ENCODE data around the gene FOXD2.

Gene FOXD2

GRCh38 chr1:47465605-47466004 lies 27.8 kb downstream of the FOXD2 start:
- no peak for DNase-seq (ENCODE audit: low spot score)

- DNase-seq (ENCODE audit: low spot score): no peak
Measured at GRCh38 chr1:47468709-47469389, 31.0 kb downstream of the FOXD2 start.

DNA sequence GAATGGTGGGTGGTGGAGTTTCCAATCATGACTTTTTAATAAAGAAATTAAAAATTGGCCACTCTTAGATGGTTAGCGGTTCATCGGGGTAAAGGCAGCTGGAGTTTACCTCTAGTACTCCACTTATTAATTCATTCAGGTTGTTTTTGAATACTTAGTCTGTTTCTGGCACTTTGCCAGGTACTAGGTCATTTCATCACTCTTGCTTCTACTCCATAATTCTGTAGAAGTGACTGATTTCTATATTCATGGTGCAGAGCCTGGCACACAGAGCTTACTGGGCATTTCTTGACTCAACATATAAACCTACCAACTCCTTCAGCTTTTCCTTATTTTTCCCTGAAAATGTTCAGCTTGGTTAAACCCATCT lies 31.5 kb downstream of the FOXD2 start:
- DNase-seq (ENCODE audit: low spot score): no peak

- no peak for DNase-seq (ENCODE audit: low spot score)
Measured at GRCh38 chr1:47469910-47470309, 32.1 kb downstream of the FOXD2 start.

DNA sequence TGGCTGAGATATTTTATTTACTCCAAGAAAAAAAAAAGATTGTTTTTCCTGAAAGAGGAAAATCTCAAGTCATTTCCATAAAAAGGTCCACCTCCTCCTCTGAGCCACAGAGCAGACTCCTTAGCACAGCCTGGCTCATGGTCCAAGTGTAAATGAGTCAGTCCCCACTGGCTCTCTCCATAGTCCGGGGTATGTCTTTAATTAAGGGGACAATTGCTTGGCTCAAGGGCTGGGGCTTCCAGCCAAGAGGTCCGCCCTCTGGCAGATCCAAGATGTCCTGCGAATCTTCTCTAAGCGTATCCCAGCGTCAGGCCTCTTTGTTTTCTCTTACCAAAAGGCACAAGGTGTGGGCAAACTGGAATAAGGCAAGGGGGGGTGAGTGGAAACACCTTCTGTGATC lies 33.3 kb downstream of the FOXD2 start:
- no peak for DNase-seq (ENCODE audit: low spot score)

GRCh38 chr1:47474278-47475193 lies 36.7 kb downstream of the FOXD2 start:
- DNase-seq (ENCODE audit: low spot score): no peak

DNA sequence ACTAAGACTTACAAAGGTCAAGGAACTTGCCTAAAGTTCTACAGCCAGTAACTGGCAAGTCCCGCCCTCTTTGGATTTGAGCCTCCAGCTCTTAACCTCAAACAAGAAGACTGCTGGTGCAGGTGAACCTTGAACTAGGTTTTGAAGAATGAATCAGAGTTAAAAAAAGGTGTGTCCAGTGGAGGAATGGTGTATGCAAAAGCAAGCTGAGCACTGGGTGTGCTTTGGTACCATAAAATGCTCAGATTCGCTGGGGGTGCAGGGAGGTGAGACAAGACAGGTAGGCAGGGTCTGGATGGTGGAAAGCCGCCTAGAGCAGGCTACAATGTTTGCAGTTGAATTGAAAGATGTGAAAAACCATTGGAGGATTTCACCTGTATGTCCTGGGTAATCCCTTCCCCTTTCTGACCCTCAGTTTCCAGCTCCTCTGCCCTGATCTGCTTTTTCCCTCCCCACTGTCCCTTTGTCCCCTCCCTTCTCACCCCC lies 39.8 kb downstream of the FOXD2 start:
- no peak for DNase-seq (ENCODE audit: low spot score)

DNA sequence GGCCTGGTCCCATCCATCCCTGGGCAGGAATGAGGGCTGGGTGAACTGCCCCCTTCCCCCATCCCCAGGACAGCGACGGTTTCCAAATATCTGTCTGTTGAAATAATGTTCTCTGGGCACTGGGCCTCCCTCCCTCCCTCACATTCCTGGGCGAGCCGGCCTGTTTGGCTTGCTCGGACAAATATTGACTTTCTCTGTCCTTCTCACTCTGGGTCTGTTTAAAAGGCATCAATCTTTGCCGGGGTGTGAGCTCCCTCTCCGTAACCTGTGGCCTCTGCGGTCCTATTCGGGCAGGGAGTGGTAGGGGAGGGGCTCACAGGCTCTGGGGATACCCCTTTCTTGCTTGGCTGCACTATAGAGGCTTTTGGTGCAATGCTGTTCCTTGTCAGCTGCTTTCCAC lies 40.2 kb downstream of the FOXD2 start:
- DNase-seq (ENCODE audit: low spot score): no peak

DNA sequence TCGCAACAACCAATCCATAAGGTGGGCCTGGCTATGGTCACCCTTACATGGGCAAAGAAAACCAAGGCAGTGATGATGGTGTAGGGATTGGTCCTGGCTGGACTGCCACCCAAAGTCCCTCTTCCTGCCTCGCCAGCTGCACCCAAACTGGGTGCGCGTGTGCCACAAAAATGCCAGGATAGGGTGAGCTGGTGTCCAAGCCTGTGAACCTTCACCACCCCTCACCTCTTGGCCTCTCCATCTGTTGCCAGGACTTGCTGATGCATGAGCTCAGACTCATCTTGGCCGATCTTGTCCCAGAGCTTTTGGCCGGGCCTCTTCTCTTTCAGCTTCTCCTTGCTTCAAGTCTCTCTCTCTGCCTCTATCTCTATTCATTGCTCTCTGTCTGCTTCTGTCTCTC lies 41.8 kb downstream of the FOXD2 start:
- DNase-seq (ENCODE audit: low spot score): no peak

DNA sequence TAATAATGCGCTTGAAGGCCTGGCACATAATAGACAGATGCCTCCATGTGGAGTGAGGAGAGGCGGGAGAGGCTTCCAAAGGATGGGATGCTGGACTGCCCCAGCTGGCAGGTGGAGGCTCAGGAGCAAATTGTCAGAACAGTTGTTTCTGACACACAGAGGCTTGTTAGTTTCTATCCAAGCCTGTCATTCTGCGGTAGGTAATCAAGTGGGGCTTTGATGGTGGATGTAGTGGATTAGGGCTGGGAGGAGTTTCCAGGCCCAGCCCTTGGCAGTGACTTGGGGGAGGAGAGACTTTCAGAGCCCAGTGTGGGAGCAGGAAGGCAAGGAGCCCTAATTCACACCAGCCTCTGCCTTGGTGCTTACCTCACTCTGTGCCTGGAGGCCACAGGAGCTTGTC lies 44.1 kb downstream of the FOXD2 start:
- DNase-seq (ENCODE audit: low spot score): no peak

DNA sequence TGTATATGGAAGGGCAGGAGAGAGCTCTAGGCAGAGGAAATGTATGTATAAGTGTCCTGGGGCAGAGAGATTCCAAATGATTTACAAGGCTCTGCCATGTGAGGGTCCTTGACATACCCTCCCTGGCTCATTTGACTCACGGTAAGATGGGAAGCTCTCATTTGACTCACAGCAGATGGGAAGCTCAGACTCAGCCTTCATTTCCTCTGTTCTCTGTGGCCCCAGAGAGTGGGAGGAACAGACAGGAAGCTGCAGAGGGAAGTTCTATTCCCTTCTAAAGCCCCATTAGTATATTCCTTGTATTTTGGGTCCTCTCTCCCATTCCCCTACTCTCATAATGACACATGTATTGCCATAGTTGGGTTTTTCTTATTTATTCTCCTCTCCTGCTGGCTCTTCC lies 44.9 kb downstream of the FOXD2 start:
- no peak for DNase-seq (ENCODE audit: low spot score)

- DNase-seq (ENCODE audit: low spot score): no peak
Measured at GRCh38 chr1:47483651-47484050, 45.8 kb downstream of the FOXD2 start.

DNA sequence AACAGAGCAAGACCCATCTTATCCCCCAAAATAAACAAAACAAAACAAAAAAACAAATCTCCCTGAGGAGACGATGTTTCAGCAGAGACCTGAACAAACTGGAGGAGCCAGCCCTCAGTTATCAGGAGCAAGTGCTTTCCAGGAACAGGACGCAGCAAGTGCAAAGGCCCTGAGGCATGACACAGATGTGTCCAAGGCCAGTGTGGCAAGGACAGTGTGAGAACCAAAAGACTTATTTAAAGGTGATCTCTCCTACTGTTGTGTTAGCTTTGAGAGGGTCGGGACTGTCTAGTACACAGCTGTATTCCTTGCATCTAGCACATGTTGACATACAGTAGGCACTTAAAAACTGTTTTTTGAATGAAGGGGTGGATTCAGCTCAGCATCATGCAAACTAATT lies 48.0 kb downstream of the FOXD2 start:
- DNase-seq (ENCODE audit: low spot score): no peak

- DNase-seq (ENCODE audit: low spot score): no peak
Measured at GRCh38 chr1:47487332-47487731, 49.5 kb downstream of the FOXD2 start.

DNA sequence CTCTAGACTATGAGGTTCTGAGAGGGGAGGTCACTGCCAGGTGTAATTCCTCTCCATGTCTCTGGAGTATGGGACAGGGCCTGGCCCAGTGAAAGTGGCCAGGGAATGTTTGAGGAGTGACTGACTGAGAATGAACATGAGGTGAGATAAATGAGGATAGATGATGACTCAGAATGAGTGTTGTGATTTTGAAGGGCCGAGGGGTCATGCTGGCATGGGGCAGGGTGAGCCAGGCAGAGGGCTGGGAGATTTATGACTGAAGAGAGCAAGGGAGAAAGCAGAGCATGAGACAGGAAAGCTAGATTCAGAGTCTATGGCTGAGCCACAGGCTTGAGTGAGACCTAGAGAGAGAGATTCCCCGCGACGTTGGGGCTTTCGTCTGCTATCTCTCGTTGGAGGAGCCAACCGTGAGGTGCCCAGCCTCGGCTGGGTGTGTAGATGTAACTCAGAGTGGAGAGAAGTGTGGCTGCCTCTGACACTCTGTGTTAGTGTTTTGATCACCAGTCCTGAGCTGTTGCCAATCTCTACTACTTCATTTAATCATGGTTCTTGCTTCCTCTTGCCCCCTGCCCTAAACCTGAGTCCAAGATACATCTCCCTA lies 50.1 kb downstream of the FOXD2 start:
- DNase-seq (ENCODE audit: low spot score): no peak
